ENCODE measurements around the gene ZBTB16. TPM values are rescaled to one million over a fixed set of nuclear protein-coding genes. Genes with fewer than 3 reads are reported as not detected.

The ZBTB16 gene
- total RNA-seq, 1 donor from 2014 or later, result 11.9 TPM

- Mint-ChIP-seq H3K4me1 (ENCODE audit: unreplicated experiment) (peaks cover 56% of the 10 kb centered on the region), H3K27ac (peak overlapping the region; percentile 30), H3K27me3 (peaks cover 84% of the 10 kb centered on the region), H3K9me3 (no peaks in the 10 kb centered on the region), H3K36me3 (no peaks in the 10 kb centered on the region), H3K4me3 (no peak overlapping the region)
- no peak for TF ChIP-seq CTCF (conservative IDR thresholded peaks at IDR 0.05)
- DNase-seq (ENCODE audit: extremely low spot score, unreplicated experiment), result no peak
Measured at GRCh38 chr11:114175706-114176105, 116.2 kb downstream of the ZBTB16 start.

- H3K27me3 Mint-ChIP-seq, result peaks cover 84% of the 10 kb centered on the region
- H3K27ac Mint-ChIP-seq, result no peak overlapping the region
- no peak for DNase-seq (ENCODE audit: extremely low spot score, unreplicated experiment)
- H3K4me1 Mint-ChIP-seq (ENCODE audit: unreplicated experiment), result peaks cover 50% of the 10 kb centered on the region
- H3K36me3 Mint-ChIP-seq, result no peaks in the 10 kb centered on the region
- TF ChIP-seq CTCF (conservative IDR thresholded peaks at IDR 0.05), result no peak
- H3K9me3 Mint-ChIP-seq, result no peaks in the 10 kb centered on the region
- H3K4me3 Mint-ChIP-seq, result no peak overlapping the region
Measured at GRCh38 chr11:114176321-114176720, 116.8 kb downstream of the ZBTB16 start.

GRCh38 chr11:114178656-114179055, 119.1 kb downstream of the ZBTB16 start:
- Mint-ChIP-seq H3K4me3 (no peak overlapping the region), H3K36me3 (no peaks in the 10 kb centered on the region), H3K4me1 (ENCODE audit: unreplicated experiment) (peaks cover 40% of the 10 kb centered on the region), H3K27me3 (peaks cover 86% of the 10 kb centered on the region), H3K9me3 (no peaks in the 10 kb centered on the region), H3K27ac (no peak overlapping the region)
- DNase-seq (ENCODE audit: extremely low spot score, unreplicated experiment), result no peak
- TF ChIP-seq CTCF (conservative IDR thresholded peaks at IDR 0.05), result no peak

- Mint-ChIP-seq H3K27ac (no peak overlapping the region), H3K4me3 (no peak overlapping the region), H3K4me1 (ENCODE audit: unreplicated experiment) (peaks cover 35% of the 10 kb centered on the region), H3K27me3 (peaks cover 81% of the 10 kb centered on the region), H3K9me3 (no peaks in the 10 kb centered on the region), H3K36me3 (no peaks in the 10 kb centered on the region)
- DNase-seq (ENCODE audit: extremely low spot score, unreplicated experiment), result no peak
- no peak for TF ChIP-seq CTCF (conservative IDR thresholded peaks at IDR 0.05)
Measured at GRCh38 chr11:114179234-114179941, 119.9 kb downstream of the ZBTB16 start.

GRCh38 chr11:114180301-114181055, 121.0 kb downstream of the ZBTB16 start:
- Mint-ChIP-seq H3K4me1 (ENCODE audit: unreplicated experiment) (peaks cover 35% of the 10 kb centered on the region), H3K36me3 (peaks cover 4% of the 10 kb centered on the region), H3K27ac (no peak overlapping the region), H3K27me3 (peaks cover 77% of the 10 kb centered on the region), H3K9me3 (no peaks in the 10 kb centered on the region), H3K4me3 (no peak overlapping the region)
- TF ChIP-seq CTCF (conservative IDR thresholded peaks at IDR 0.05), result peak; percentile 49
- DNase-seq (ENCODE audit: extremely low spot score, unreplicated experiment), result no peak

Data from type B pancreatic cell (in vitro differentiated cells).